Tibial artery (tissue), 4 donors: ENCODE data around the gene S1PR2.
"Not testable (repeated sequence)": the region's sequence is repeated elsewhere in the genome, so short reads cannot be mapped to it uniquely, and the experiment has no call there.

Experiments
- DNase-seq, 2 donors: peaks; one replicate each; pipeline ENCODE4 v3.0.0-alpha.2; 2019
- H3K27ac ChIP-seq, 2 donors: fragments of 200-600 bp; sonication (generic) in 1 of 2; 1 replicate in 1 of 2; 2 replicates in 1 of 2; pipeline ENCODE4 v1.5.1; 2018 to 2019; ENCODE audit warnings: mild to moderate bottlenecking in 1 of 2
- H3K27me3 ChIP-seq, 2 donors: fragments of 200-600 bp; sonication (generic) in 1 of 2; one replicate each; pipeline versions ENCODE4 v1.5.1 to v1.6.0; 2016 to 2019
- H3K36me3 ChIP-seq, 3 donors: fragments of 200-600 bp; sonication (generic) in 2 of 3; one replicate each; pipeline ENCODE4 v1.5.1; 2016 to 2019; ENCODE audit warnings: mild to moderate bottlenecking in 2 of 3
- H3K4me1 ChIP-seq, 4 donors: fragments of 200-600 bp; sonication (generic) in 2 of 4; 1 replicate in 3 of 4; 2 replicates in 1 of 4; pipeline ENCODE4 v1.5.1; 2016 to 2019
- H3K4me3 ChIP-seq, 2 donors: fragments of 200-600 bp; sonication (generic) in 1 of 2; 1 replicate in 1 of 2; 2 replicates in 1 of 2; pipeline ENCODE4 v1.5.1; 2018 to 2019; ENCODE audit warnings: mild to moderate bottlenecking in 2 of 2
- H3K9me3 ChIP-seq, 3 donors: fragments of 200-600 bp; sonication (generic) in 1 of 3; one replicate each; pipeline ENCODE4 v1.5.1; 2016 to 2019
- intact Hi-C: fragments of 100-400 bp; cut with DNase I; formaldehyde crosslinking; loops from one replicate; pipeline ENCODE4 v1.15.0; 2023; ENCODE audit warnings: low total_unique reads
- TF ChIP-seq, protein P1 (sequence below), 2 experiments: fragments of 200-600 bp in 1 of 2; fragments of 450-650 bp in 1 of 2; IDR thresholded peaks; one replicate each; pipeline ENCODE4 v1.5.1; 2017 to 2019; ENCODE audit warnings: antibody characterized with exemption in 2 of 2, mild to moderate bottlenecking in 1 of 2, moderate library complexity in 1 of 2

The S1PR2 gene

DNA sequence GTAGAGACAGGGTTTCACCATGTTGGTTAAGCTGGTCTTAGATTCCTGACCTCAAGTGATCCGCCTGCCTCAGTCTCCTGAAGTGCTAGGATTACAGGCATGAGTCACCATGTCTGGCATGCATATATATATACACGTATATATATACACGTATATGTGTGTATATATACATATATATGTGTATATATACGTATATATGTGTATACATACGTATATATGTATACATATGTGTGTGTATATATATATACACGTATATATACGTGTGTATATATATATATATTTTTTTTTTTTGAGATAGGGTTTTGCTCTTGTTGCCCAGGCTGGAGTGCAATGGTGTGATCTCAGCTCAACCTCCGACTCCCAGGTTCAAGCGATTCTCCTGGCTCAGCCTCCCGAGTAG, 48.3 kb downstream of the S1PR2 start:
- Histone ChIP-seq H3K4me1 (peaks cover 0 to 12% (median 0%) of the 10 kb centered on the region in 4 donors), H3K4me3 (no peak overlapping the region), H3K9me3 (no peaks in the 10 kb centered on the region), H3K27me3 (no peaks in the 10 kb centered on the region), H3K36me3 (peaks cover 28 to 63% (median 40%) of the 10 kb centered on the region in 3 donors), H3K27ac (no peak overlapping the region)
- TF ChIP-seq, protein P1, sequence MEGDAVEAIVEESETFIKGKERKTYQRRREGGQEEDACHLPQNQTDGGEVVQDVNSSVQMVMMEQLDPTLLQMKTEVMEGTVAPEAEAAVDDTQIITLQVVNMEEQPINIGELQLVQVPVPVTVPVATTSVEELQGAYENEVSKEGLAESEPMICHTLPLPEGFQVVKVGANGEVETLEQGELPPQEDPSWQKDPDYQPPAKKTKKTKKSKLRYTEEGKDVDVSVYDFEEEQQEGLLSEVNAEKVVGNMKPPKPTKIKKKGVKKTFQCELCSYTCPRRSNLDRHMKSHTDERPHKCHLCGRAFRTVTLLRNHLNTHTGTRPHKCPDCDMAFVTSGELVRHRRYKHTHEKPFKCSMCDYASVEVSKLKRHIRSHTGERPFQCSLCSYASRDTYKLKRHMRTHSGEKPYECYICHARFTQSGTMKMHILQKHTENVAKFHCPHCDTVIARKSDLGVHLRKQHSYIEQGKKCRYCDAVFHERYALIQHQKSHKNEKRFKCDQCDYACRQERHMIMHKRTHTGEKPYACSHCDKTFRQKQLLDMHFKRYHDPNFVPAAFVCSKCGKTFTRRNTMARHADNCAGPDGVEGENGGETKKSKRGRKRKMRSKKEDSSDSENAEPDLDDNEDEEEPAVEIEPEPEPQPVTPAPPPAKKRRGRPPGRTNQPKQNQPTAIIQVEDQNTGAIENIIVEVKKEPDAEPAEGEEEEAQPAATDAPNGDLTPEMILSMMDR (IDR thresholded peaks at IDR 0.05): no peak
- DNase-seq: no peak
- intact Hi-C loops: no loop called here

DNA sequence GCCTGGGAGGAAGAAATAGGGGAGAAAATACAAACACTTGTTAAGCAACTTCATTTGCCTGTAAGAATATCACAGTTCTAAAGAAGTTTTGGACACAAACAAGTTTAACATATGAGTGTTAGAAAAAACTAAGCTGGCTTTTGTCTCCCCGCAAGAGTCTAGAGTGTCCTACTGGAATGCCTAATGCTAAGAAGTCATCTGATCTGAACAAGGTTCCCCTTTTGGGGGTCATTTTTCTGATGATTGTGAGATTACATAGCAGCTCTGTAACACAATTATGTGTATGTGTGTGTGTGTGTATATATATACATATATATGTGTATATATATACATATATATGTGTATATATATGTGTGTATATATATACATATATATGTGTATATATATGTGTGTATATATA, 49.1 kb downstream of the S1PR2 start:
- H3K27me3 ChIP-seq: no peaks in the 10 kb centered on the region
- peaks cover 32 to 70% (median 40%) of the 10 kb centered on the region in 3 donors for H3K36me3 ChIP-seq
- TF ChIP-seq, protein P1 (IDR thresholded peaks at IDR 0.05): no peak
- intact Hi-C loops: no loop called here
- no peak overlapping the region for H3K27ac ChIP-seq
- DNase-seq: no peak
- H3K4me3 ChIP-seq: no peak overlapping the region
- H3K4me1 ChIP-seq: peaks cover 0 to 12% (median 0%) of the 10 kb centered on the region in 4 donors
- H3K9me3 ChIP-seq: no peaks in the 10 kb centered on the region

DNA sequence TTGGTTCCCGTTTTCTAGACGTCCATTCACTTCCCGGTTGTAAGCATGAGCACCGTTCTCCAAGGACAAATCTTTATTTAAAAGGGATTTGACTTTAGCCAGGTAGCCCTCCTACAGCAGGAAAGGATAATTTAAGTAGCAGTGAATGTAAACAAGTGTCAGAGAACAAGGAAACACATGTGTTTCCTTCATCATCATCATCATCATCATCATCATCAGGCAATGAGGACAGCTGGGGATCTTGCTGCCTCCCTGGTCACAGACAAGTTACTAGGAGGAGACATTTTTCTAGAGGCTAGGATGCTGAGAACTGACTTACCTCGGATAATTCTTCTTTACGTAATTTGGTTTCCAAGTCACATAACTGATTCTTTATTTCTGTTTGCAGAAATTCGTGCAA, 50.7 kb downstream of the S1PR2 start:
- intact Hi-C loops: no loop called here
- no peaks in the 10 kb centered on the region for H3K9me3 ChIP-seq
- H3K36me3 ChIP-seq: peaks cover 33 to 75% (median 37%) of the 10 kb centered on the region in 3 donors
- TF ChIP-seq, protein P1 (IDR thresholded peaks at IDR 0.05): no peak
- H3K4me1 ChIP-seq: peaks cover 0 to 12% (median 0%) of the 10 kb centered on the region in 4 donors
- no peak overlapping the region for H3K4me3 ChIP-seq
- no peaks in the 10 kb centered on the region for H3K27me3 ChIP-seq
- no peak for DNase-seq
- H3K27ac ChIP-seq: no peak overlapping the region

DNA sequence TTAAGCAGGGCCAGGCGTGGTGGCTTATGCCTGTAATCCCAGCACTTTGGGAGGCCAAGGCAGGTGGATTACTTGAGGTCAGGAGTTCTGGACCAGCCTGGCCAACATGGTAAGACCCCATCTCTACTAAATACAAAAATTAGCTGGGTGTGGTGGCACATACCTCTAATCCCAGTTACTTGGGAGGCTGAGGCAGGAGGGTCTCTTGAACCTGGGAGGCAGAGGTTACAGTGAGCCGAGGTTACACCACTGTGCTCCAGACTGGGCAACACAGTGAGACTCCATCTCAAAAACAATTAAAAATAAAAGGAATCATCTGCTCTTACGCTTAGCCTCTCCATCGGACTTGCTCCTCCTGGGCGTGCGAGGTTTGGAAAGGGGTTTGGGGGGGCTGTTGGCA, 51.1 kb downstream of the S1PR2 start:
- peaks cover 37 to 76% (median 42%) of the 10 kb centered on the region in 3 donors for H3K36me3 ChIP-seq

DNA sequence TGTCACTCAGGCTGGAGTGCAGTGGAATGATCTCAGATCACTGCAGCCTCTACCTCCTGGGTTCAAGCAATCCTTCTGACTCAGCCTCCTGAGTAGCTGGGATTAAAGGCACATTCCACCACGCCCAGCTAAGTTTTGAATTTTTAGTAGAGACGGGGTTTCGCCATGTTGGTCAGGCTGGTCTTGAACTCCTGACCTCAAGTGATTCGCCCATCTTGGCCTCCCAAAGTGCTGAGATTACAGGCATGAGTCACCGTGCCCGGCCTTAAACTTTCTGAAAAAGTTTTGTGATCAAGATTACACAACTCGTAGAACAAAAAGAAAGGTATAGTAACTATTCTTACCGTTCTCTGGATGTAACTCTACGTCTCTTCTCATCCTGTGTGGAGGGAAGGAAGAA, 57.6 kb downstream of the S1PR2 start:
- TF ChIP-seq, protein P1 (IDR thresholded peaks at IDR 0.05): no peak
- Histone ChIP-seq H3K27ac (no peak overlapping the region), H3K4me3 (no peak overlapping the region), H3K4me1 (no peaks in the 10 kb centered on the region), H3K36me3 (peaks cover 48 to 89% (median 65%) of the 10 kb centered on the region in 3 donors), H3K9me3 (no peaks in the 10 kb centered on the region), H3K27me3 (no peaks in the 10 kb centered on the region)
- no peak for DNase-seq
- intact Hi-C loops: no loop called here

More for the DNA sequence above, 51.1 kb downstream of the S1PR2 start:
- H3K4me3 ChIP-seq, H3K27me3 ChIP-seq, H3K9me3 ChIP-seq, intact Hi-C loops, DNase-seq, H3K27ac ChIP-seq: not testable (repeated sequence)
- H3K4me1 ChIP-seq: peaks cover 0 to 12% (median 0%) of the 10 kb centered on the region in 4 donors
